RWPE2 (cell line): ENCODE measurements around the gene WDR37.

ENCODE experiments used
- ATAC-seq: fragments of 200-7000 bp; cut with Tn5 transposase; 3 replicates; pipeline ENCODE4 v1.9.1; 2021; ENCODE audit warnings: low read depth
- DNase-seq: peaks from one replicate; pipeline ENCODE4 v3.0.0-alpha.2; 2020; ENCODE audit warnings: low spot score
- H3K27ac ChIP-seq: fragments of 450-650 bp; 2 replicates; pipeline ENCODE4 v1.5.1; 2017; ENCODE audit warnings: mild to moderate bottlenecking; ENCODE audit not compliant: poor library complexity, severe bottlenecking
- H3K27me3 ChIP-seq: fragments of 250-450 bp; sonication (Bioruptor Pico); 2 replicates; pipeline ENCODE4 v1.5.1; 2021; ENCODE audit warnings: mild to moderate bottlenecking, moderate library complexity; ENCODE audit not compliant: insufficient read depth, poor library complexity, severe bottlenecking
- H3K36me3 ChIP-seq: fragments of 250-450 bp; sonication (Bioruptor Pico); 2 replicates; pipeline ENCODE4 v1.5.1; 2020; ENCODE audit warnings: low read depth, mild to moderate bottlenecking, moderate library complexity
- H3K4me1 ChIP-seq: fragments of 250-450 bp; sonication (Bioruptor Pico); 2 replicates; pipeline ENCODE4 v1.5.1; 2021; ENCODE audit warnings: mild to moderate bottlenecking, moderate library complexity; ENCODE audit not compliant: insufficient read depth, poor library complexity, severe bottlenecking
- H3K4me3 ChIP-seq: fragments of 250-450 bp; sonication (Bioruptor Pico); 2 replicates; pipeline ENCODE4 v1.5.1; 2021; ENCODE audit warnings: mild to moderate bottlenecking, moderate library complexity; ENCODE audit not compliant: severe bottlenecking
- H3K9me3 ChIP-seq: fragments of 250-450 bp; sonication (Bioruptor Pico); 2 replicates; pipeline ENCODE4 v1.5.1; 2021; ENCODE audit warnings: mild to moderate bottlenecking, moderate library complexity; ENCODE audit not compliant: severe bottlenecking
- CTCF ChIP-seq: fragments of 450-650 bp; IDR thresholded peaks from one replicate; pipeline ENCODE4 v1.5.1; 2017; ENCODE audit warnings: mild to moderate bottlenecking, moderate library complexity; ENCODE audit not compliant: poor library complexity, severe bottlenecking

Gene WDR37

GRCh38 chr10:1122349-1122748 lies 66.2 kb downstream of the WDR37 start:
- DNase-seq, result no peak
- ATAC-seq, result no peak
- TF ChIP-seq CTCF, result no peak
- Histone ChIP-seq H3K9me3 (no peaks in the 10 kb centered on the region), H3K4me1 (no peaks in the 10 kb centered on the region), H3K27ac (no peak overlapping the region), H3K36me3 (peaks cover 37% of the 10 kb centered on the region), H3K27me3 (no peaks in the 10 kb centered on the region), H3K4me3 (no peak overlapping the region)

GRCh38 chr10:1123198-1123597 lies 67.0 kb downstream of the WDR37 start:
- no peak overlapping the region for H3K27ac ChIP-seq
- no peak for DNase-seq
- no peaks in the 10 kb centered on the region for H3K9me3 ChIP-seq
- TF ChIP-seq CTCF, result no peak
- no peaks in the 10 kb centered on the region for H3K4me1 ChIP-seq
- peaks cover 37% of the 10 kb centered on the region for H3K36me3 ChIP-seq
- no peak overlapping the region for H3K4me3 ChIP-seq
- no peak for ATAC-seq
- H3K27me3 ChIP-seq, result no peaks in the 10 kb centered on the region

DNA sequence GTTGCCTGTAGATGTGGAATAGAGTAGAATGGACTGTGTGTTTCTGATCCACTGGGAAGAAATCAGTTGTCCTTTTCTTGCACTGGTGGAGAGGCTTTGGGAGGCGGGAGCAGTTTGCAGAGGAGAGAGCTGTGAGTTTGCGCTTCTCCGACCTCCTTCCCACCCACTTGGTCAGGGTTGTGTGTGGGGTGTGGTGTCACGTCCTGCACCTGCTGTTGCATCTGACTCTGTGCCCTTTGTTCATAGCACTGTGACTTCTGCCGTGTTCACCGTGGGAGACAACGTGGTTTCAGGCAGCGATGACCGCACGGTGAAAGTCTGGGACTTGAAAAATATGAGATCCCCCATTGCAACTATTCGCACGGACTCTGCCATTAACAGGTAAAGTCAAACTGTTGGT lies 67.8 kb downstream of the WDR37 start:
- no peaks in the 10 kb centered on the region for H3K27me3 ChIP-seq
- DNase-seq (no peak), ATAC-seq (no peak)
- H3K4me3 ChIP-seq, result no peak overlapping the region
- no peak for TF ChIP-seq CTCF
- no peak overlapping the region for H3K27ac ChIP-seq
- peaks cover 42% of the 10 kb centered on the region for H3K36me3 ChIP-seq
- no peaks in the 10 kb centered on the region for H3K4me1 ChIP-seq
- no peaks in the 10 kb centered on the region for H3K9me3 ChIP-seq

DNA sequence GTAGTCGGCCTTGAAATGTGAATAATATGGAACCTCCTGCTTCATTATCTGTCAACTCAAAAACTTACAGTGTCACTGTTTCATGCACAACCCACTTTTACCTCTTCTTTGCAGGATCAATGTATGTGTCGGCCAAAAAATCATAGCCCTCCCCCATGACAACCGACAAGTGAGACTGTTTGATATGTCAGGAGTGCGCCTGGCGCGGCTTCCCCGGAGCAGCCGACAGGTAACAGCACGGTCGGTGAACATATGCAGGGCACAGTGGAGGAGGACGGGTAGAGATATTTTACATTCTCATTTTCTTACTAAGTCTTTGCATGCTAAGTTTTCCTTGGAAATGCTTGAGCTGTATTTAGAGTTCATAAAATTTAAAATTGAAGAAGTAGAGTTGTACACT lies 68.6 kb downstream of the WDR37 start:
- DNase-seq (no peak), ATAC-seq (no peak)
- no peak overlapping the region for H3K27ac ChIP-seq
- no peaks in the 10 kb centered on the region for H3K4me1 ChIP-seq
- no peaks in the 10 kb centered on the region for H3K27me3 ChIP-seq
- no peaks in the 10 kb centered on the region for H3K9me3 ChIP-seq
- H3K36me3 ChIP-seq, result peaks cover 50% of the 10 kb centered on the region
- H3K4me3 ChIP-seq, result no peak overlapping the region
- no peak for TF ChIP-seq CTCF

GRCh38 chr10:1126461-1126860 lies 70.3 kb downstream of the WDR37 start:
- Histone ChIP-seq H3K27me3 (no peaks in the 10 kb centered on the region), H3K4me1 (no peaks in the 10 kb centered on the region), H3K4me3 (no peak overlapping the region), H3K9me3 (no peaks in the 10 kb centered on the region), H3K36me3 (peaks cover 64% of the 10 kb centered on the region), H3K27ac (no peak overlapping the region)
- no peak for DNase-seq
- no peak for ATAC-seq
- TF ChIP-seq CTCF, result no peak
